Measurements from ENCODE around the gene AFF3. TPM values are rescaled to one million over a fixed set of nuclear protein-coding genes. Genes with fewer than 3 reads are reported as not detected.

AFF3 gene
- total RNA-seq, 1 donor from 2014 or later = 8.0 TPM

- Histone ChIP-seq H3K9me3 (replicated peaks) (no peaks in the 10 kb centered on the region), H3K27ac (replicated peaks) (peak overlapping the region; percentile 76), H3K4me3 (peak overlapping the region; percentile 20), H3K36me3 (no peaks in the 10 kb centered on the region), H3K4me1 (peaks cover 59% of the 10 kb centered on the region), H3K27me3 (ENCODE audit: low read depth) (no peaks in the 10 kb centered on the region)
- TF ChIP-seq, protein P1, sequence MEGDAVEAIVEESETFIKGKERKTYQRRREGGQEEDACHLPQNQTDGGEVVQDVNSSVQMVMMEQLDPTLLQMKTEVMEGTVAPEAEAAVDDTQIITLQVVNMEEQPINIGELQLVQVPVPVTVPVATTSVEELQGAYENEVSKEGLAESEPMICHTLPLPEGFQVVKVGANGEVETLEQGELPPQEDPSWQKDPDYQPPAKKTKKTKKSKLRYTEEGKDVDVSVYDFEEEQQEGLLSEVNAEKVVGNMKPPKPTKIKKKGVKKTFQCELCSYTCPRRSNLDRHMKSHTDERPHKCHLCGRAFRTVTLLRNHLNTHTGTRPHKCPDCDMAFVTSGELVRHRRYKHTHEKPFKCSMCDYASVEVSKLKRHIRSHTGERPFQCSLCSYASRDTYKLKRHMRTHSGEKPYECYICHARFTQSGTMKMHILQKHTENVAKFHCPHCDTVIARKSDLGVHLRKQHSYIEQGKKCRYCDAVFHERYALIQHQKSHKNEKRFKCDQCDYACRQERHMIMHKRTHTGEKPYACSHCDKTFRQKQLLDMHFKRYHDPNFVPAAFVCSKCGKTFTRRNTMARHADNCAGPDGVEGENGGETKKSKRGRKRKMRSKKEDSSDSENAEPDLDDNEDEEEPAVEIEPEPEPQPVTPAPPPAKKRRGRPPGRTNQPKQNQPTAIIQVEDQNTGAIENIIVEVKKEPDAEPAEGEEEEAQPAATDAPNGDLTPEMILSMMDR (IDR thresholded peaks at IDR 0.05; ENCODE audit: borderline replicate concordance) = no peak
- intact Hi-C loops (cut with micrococcal nuclease) = no loop called here
- DNase-seq = peak; percentile 29
These were observed 431.7 kb downstream of the AFF3 start for GRCh38 chr2:99710721-99711120.

DNA sequence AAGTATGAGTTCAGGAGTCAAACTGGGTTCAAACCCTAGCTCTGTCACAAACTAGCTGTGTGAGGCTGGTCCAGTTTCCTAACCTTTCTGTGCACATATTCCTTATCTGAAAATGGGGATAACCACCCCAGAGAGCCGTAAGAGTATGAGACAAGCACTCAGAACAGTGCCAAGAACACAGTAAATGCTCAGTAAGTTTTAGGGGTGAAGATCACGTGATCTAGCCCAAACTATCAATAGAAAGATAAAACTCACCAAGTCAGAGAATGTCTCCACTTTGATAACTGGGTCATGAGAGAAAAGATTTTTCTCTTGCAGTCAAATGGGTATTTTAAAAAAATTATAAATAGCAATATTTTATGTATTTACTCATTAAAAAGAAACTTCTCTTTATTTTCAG lies 433.2 kb downstream of the AFF3 start:
- Histone ChIP-seq H3K27ac (replicated peaks) (peak overlapping the region; percentile 76), H3K36me3 (no peaks in the 10 kb centered on the region), H3K27me3 (ENCODE audit: low read depth) (no peaks in the 10 kb centered on the region), H3K4me3 (no peak overlapping the region), H3K4me1 (peaks cover 67% of the 10 kb centered on the region), H3K9me3 (replicated peaks) (no peaks in the 10 kb centered on the region)
- no peak for DNase-seq
- TF ChIP-seq, protein P1 (IDR thresholded peaks at IDR 0.05; ENCODE audit: borderline replicate concordance) = no peak
- intact Hi-C loops (cut with micrococcal nuclease) = no loop called here

- Histone ChIP-seq H3K4me3 (no peak overlapping the region), H3K36me3 (no peaks in the 10 kb centered on the region), H3K9me3 (replicated peaks) (no peaks in the 10 kb centered on the region), H3K4me1 (peaks cover 72% of the 10 kb centered on the region), H3K27me3 (ENCODE audit: low read depth) (no peaks in the 10 kb centered on the region), H3K27ac (replicated peaks) (peak overlapping the region; percentile 76)
- intact Hi-C loops (cut with micrococcal nuclease) = no loop called here
- peak; percentile 47 for DNase-seq
- TF ChIP-seq, protein P1 (IDR thresholded peaks at IDR 0.05; ENCODE audit: borderline replicate concordance) = no peak
These were observed 434.2 kb downstream of the AFF3 start for GRCh38 chr2:99708231-99708630.

- H3K36me3 ChIP-seq = no peaks in the 10 kb centered on the region
- intact Hi-C loops (cut with micrococcal nuclease) = no loop called here
- H3K9me3 ChIP-seq (replicated peaks) = no peaks in the 10 kb centered on the region
- H3K27ac ChIP-seq (replicated peaks) = peak overlapping the region; percentile 76
- H3K27me3 ChIP-seq (ENCODE audit: low read depth) = no peaks in the 10 kb centered on the region
- peak overlapping the region; percentile 49 for H3K4me3 ChIP-seq
- no peak for DNase-seq
- TF ChIP-seq, protein P1 (IDR thresholded peaks at IDR 0.05; ENCODE audit: borderline replicate concordance) = no peak
- H3K4me1 ChIP-seq = peaks cover 72% of the 10 kb centered on the region
These were observed 434.8 kb downstream of the AFF3 start for GRCh38 chr2:99707592-99707991.

DNA sequence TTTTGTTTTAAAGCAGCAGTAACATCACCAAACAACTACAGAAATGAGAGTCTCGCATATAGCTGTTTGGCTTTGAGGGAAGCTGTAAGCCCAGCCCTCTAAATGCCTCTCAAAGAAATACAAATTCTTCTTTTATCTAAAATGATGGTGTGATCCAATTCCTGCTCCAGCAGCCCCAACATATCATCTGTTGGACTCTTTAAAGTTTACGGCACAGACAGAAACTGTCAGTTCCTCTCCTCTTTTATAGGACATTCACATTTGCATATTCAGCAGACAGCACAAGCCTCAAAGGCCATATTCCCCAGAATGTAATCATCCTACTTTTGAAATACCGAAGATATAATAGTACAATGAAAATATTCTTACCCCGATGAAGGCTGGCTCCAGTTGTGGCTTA lies 435.7 kb downstream of the AFF3 start:
- Histone ChIP-seq H3K36me3 (no peaks in the 10 kb centered on the region), H3K27ac (replicated peaks) (peak overlapping the region; percentile 76), H3K4me3 (peak overlapping the region; percentile 49), H3K4me1 (peaks cover 67% of the 10 kb centered on the region), H3K27me3 (ENCODE audit: low read depth) (no peaks in the 10 kb centered on the region), H3K9me3 (replicated peaks) (no peaks in the 10 kb centered on the region)
- TF ChIP-seq, protein P1 (IDR thresholded peaks at IDR 0.05; ENCODE audit: borderline replicate concordance) = no peak
- DNase-seq = no peak
- intact Hi-C loops (cut with micrococcal nuclease) = no loop called here

DNA sequence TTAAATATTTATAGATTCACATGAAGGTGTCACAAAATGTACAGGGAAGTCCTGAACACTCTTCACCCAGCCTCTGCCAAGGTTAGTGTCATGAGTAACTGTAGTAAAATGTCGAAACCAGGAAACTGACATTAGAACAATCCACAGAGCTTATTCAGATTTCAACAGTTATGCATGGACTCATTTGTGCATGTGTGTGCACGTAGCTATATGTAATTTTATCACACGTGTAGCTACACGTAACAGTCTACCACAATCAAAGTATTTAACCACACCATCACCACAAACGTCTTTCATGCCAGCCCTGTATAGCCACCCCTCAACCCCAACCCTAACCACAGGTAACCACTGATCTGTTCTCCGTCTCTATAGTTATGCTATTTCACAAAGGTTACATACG lies 440.9 kb downstream of the AFF3 start:
- Histone ChIP-seq H3K4me1 (peaks cover 36% of the 10 kb centered on the region), H3K36me3 (no peaks in the 10 kb centered on the region), H3K27ac (replicated peaks) (no peak overlapping the region), H3K27me3 (ENCODE audit: low read depth) (no peaks in the 10 kb centered on the region), H3K4me3 (no peak overlapping the region), H3K9me3 (replicated peaks) (no peaks in the 10 kb centered on the region)
- TF ChIP-seq, protein P1 (IDR thresholded peaks at IDR 0.05; ENCODE audit: borderline replicate concordance) = no peak
- no peak for DNase-seq
- intact Hi-C loops (cut with micrococcal nuclease) = no loop called here

Measured in left ventricle myocardium inferior (tissue), 1 donor.